Retinal pigment epithelial cell (primary cell): ENCODE measurements around the gene LRCH3.
"Not testable (repeated sequence)": the region's sequence is repeated elsewhere in the genome, so short reads cannot be mapped to it uniquely, and the experiment has no call there.

Experiments used
- DNase-seq: peaks from one replicate; pipeline ENCODE4 v3.0.0-alpha.2; 2010; ENCODE audit warnings: low read depth
- H3K4me3 ChIP-seq: 2 replicates; pipeline ENCODE4 v1.5.1; 2011; ENCODE audit warnings: mild to moderate bottlenecking, low read length, control low read depth, moderate library complexity
- CTCF ChIP-seq: conservative IDR thresholded peaks from 2 replicates; pipeline ENCODE4 v1.5.1; 2011; ENCODE audit warnings: low read depth, low read length, control low read depth, inconsistent platforms

The LRCH3 gene

GRCh38 chr3:197908957-197909701 is 118.1 kb downstream of the LRCH3 start:
- no peak for DNase-seq
- TF ChIP-seq CTCF: no peak

GRCh38 chr3:197912741-197913476 is 121.9 kb downstream of the LRCH3 start:
- no peak for TF ChIP-seq CTCF
- no peak overlapping the region for H3K4me3 ChIP-seq
- no peak for DNase-seq

More at GRCh38 chr3:197908957-197909701, 118.1 kb downstream of the LRCH3 start:
- H3K4me3 ChIP-seq: no peak overlapping the region

- no peak overlapping the region for H3K4me3 ChIP-seq
- no peak for DNase-seq
- TF ChIP-seq CTCF: no peak
These were observed 122.8 kb downstream of the LRCH3 start for GRCh38 chr3:197913641-197914380.

DNA sequence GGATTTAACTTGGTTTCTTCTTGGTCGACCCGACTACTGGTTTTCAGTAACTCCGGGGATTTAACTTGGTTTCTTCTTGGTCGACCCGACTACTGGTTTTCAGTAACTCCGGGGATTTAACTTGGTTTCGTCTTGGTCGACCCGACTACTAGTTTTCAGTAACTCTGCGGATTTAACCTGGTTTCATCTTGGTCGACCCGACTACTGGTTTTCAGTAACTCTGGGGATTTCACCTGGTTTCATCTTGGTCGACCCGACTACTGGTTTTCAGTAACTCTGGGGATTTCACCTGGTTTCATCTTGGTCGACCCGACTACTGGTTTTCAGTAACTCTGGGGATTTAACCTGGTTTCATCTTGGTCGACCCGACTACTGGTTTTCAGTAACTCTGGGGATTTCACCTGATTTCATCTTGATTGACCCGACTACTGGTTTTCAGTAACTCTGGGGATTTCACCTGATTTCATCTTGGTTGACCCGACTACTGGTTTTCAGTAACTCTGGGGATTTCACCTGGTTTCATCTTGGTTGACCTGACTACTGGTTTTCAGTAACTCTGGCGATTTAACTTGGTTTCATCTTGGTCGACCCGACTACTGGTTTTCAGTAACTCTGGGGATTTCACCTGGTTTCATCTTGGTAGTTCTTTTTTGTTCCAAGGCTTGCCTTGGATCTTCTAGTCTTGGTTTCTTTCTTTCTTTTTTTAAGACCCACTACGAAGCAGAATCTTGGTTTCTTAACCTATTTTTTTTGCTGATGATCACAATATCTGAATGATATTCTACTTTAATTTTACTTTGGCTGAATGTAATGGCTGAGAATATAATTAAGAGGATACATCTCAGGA is 130.6 kb downstream of the LRCH3 start:
- DNase-seq, H3K4me3 ChIP-seq: not testable (repeated sequence)

DNA sequence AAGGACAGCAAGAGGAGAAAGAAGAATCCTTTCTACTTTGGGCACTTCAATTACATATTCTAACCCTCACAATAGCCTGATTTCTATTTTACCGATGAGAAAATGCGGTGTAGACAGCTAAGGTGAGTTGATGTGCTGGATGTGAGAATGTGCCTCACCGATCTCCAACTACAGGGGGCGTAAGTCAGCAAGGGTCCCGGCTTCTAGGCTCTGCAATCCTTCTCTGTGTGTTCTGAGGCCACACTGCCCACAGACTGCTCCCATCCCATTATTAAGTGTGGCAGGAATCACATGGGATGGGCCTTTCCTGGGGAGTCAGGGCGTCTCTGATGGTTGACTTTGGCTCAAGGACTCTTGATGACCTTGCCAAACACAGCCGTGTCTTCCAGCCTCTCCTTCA is 135.4 kb downstream of the LRCH3 start:
- TF ChIP-seq CTCF: peak; percentile 31
- H3K4me3 ChIP-seq: no peak overlapping the region
- no peak for DNase-seq

- not testable (repeated sequence) for H3K4me3 ChIP-seq, DNase-seq
These were observed 136.5 kb downstream of the LRCH3 start for GRCh38 chr3:197927578-197927977.

DNA sequence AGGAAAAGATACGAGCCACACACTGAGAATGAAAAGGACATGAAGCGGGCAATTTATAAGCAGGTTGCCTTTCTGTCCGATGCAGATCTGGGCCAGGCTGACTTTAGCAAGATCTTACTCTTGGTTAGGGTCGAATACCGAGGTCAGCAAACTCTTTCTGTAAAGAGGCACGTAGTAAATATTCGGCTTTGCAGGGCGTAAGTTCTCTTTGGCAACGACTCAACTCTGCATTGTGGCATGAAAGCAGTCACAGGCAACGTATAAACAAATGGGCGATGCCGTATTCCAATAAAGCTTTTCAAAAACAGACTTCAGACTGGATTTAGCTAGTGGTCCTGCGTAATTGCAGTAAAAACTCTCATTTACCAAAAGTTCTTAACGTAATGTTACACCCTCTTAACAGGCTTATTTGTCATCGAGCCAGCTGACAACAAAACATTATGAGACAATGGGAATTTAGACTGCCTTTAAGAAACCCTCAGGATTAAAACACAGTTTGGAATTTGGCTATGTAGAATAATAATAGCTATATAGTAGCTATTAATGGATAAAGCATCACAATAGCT is 145.8 kb downstream of the LRCH3 start:
- no peak for TF ChIP-seq CTCF
- no peak overlapping the region for H3K4me3 ChIP-seq
- no peak for DNase-seq
